Astrocyte (in vitro differentiated cells and primary cell): ENCODE data around the gene BTBD18. TPM values are rescaled to one million over a fixed set of nuclear protein-coding genes. Genes with fewer than 3 reads are reported as not detected.

Source experiments
- DNase-seq: peaks from one replicate; pipeline ENCODE4 v3.0.0-alpha.2; 2010; ENCODE audit warnings: low read depth
- FAIRE-seq: peaks from 2 replicates; lab custom pipeline; 2011; peaks lifted over from hg19 to GRCh38; lab: Jason Lieb, UNC
- H2AFZ ChIP-seq: 2 replicates; pipeline ENCODE4 v1.6.0; 2012; ENCODE audit warnings: low read depth, low read length, inconsistent platforms
- H3K27ac ChIP-seq: 2 replicates; pipeline ENCODE4 v1.5.1; 2011; ENCODE audit warnings: low read depth, low read length, inconsistent platforms
- H3K27me3 ChIP-seq: 2 replicates; pipeline ENCODE4 v1.6.0; 2011; ENCODE audit warnings: low read length, inconsistent platforms; ENCODE audit not compliant: insufficient read depth
- H3K36me3 ChIP-seq: 2 replicates; pipeline ENCODE4 v1.5.1; 2011; ENCODE audit warnings: low read length, inconsistent platforms; ENCODE audit not compliant: insufficient read depth
- H3K4me1 ChIP-seq: 2 replicates; pipeline ENCODE4 v1.5.1; 2011; ENCODE audit warnings: low read length, inconsistent platforms; ENCODE audit not compliant: insufficient read depth
- H3K4me2 ChIP-seq: 2 replicates; pipeline ENCODE4 v1.6.0; 2012; ENCODE audit warnings: low read length, inconsistent platforms
- H3K4me3 ChIP-seq: 2 replicates; pipeline ENCODE4 v1.5.1; 2011; ENCODE audit warnings: low read depth, mild to moderate bottlenecking, low read length, inconsistent platforms; ENCODE audit not compliant: insufficient read depth
- H3K79me2 ChIP-seq: 2 replicates; pipeline ENCODE4 v1.6.0; 2012; ENCODE audit warnings: mild to moderate bottlenecking, low read length, inconsistent platforms; ENCODE audit not compliant: insufficient read depth
- H3K9ac ChIP-seq: 2 replicates; pipeline ENCODE4 v1.6.0; 2012; ENCODE audit warnings: mild to moderate bottlenecking, low read length, inconsistent platforms
- H3K9me3 ChIP-seq: 2 replicates; pipeline ENCODE4 v1.5.1; 2012; ENCODE audit warnings: low read depth, mild to moderate bottlenecking, low read length, inconsistent platforms; ENCODE audit not compliant: insufficient read depth
- H4K20me1 ChIP-seq: 2 replicates; pipeline ENCODE4 v1.6.0; 2012; ENCODE audit warnings: low read length, inconsistent platforms; ENCODE audit not compliant: insufficient read depth
- H3K27ac Mint-ChIP-seq: one replicate; pipeline ENCODE4 v1.8.0; 2021; ENCODE audit warnings: mild to moderate bottlenecking, mixed read lengths; ENCODE audit not compliant: unreplicated experiment
- H3K27me3 Mint-ChIP-seq: one replicate; pipeline ENCODE4 v1.8.0; 2021; ENCODE audit warnings: low read depth, mixed read lengths; ENCODE audit not compliant: unreplicated experiment
- H3K36me3 Mint-ChIP-seq: one replicate; pipeline ENCODE4 v1.8.0; 2021; ENCODE audit warnings: low read depth, mixed read lengths; ENCODE audit not compliant: unreplicated experiment
- H3K4me1 Mint-ChIP-seq: one replicate; pipeline ENCODE4 v1.8.0; 2021; ENCODE audit warnings: low read depth, mixed read lengths; ENCODE audit not compliant: unreplicated experiment
- H3K4me3 Mint-ChIP-seq: one replicate; pipeline ENCODE4 v1.8.0; 2021; ENCODE audit warnings: mild to moderate bottlenecking, moderate library complexity, mixed read lengths; ENCODE audit not compliant: unreplicated experiment
- H3K9me3 Mint-ChIP-seq: one replicate; pipeline ENCODE4 v1.8.0; 2021; ENCODE audit warnings: mild to moderate bottlenecking, mixed read lengths; ENCODE audit not compliant: unreplicated experiment
- CTCF ChIP-seq: IDR thresholded peaks from 2 replicates; pipeline ENCODE4 v1.5.1; 2011; ENCODE audit warnings: low read depth, mild to moderate bottlenecking, inconsistent platforms, low read length, moderate library complexity; ENCODE audit not compliant: insufficient read depth
- EZH2 ChIP-seq: IDR thresholded peaks from 2 replicates; pipeline ENCODE4 v1.6.1; 2012; ENCODE audit warnings: mild to moderate bottlenecking, low read length, inconsistent platforms; ENCODE audit not compliant: insufficient read depth
- total RNA-seq: library from RNA; stranded (reverse); gene quantifications from 2 replicates; pipeline ENCODE4 v1.2.1, GENCODE V29; 2021

The BTBD18 gene
- total RNA-seq, 1 donor from 2014 or later = not detected

GRCh38 chr11:57704932-57705331 lies 46.7 kb downstream of the BTBD18 start:
- H3K4me1 Mint-ChIP-seq = peaks cover 3% of the 10 kb centered on the region
- no peaks in the 10 kb centered on the region for H3K27me3 Mint-ChIP-seq
- H3K27me3 ChIP-seq = no peaks in the 10 kb centered on the region
- H3K4me3 ChIP-seq = no peak overlapping the region
- no peak for TF ChIP-seq EZH2
- no peak for TF ChIP-seq CTCF
- no peak overlapping the region for H2AFZ ChIP-seq
- H3K79me2 ChIP-seq = peaks cover 28% of the 10 kb centered on the region
- H3K27ac Mint-ChIP-seq = no peak overlapping the region
- H3K36me3 Mint-ChIP-seq = peaks cover 12% of the 10 kb centered on the region
- FAIRE-seq (no peak), DNase-seq (no peak)
- peaks cover 20% of the 10 kb centered on the region for H4K20me1 ChIP-seq
- H3K36me3 ChIP-seq = peaks cover 39% of the 10 kb centered on the region
- H3K9me3 Mint-ChIP-seq = no peaks in the 10 kb centered on the region
- H3K27ac ChIP-seq = no peak overlapping the region
- no peak overlapping the region for H3K4me2 ChIP-seq
- no peak overlapping the region for H3K4me3 Mint-ChIP-seq
- H3K9me3 ChIP-seq = no peaks in the 10 kb centered on the region
- H3K4me1 ChIP-seq = no peaks in the 10 kb centered on the region
- no peak overlapping the region for H3K9ac ChIP-seq

GRCh38 chr11:57703341-57703740 lies 48.3 kb downstream of the BTBD18 start:
- peak; percentile 20 for DNase-seq
- Histone ChIP-seq H3K4me1 (no peaks in the 10 kb centered on the region), H3K4me2 (no peak overlapping the region), H4K20me1 (peaks cover 23% of the 10 kb centered on the region), H3K36me3 (peaks cover 55% of the 10 kb centered on the region), H3K27me3 (no peaks in the 10 kb centered on the region), H3K27ac (no peak overlapping the region), H3K9ac (peak overlapping the region; percentile 30), H3K9me3 (no peaks in the 10 kb centered on the region), H3K4me3 (no peak overlapping the region), H2AFZ (no peak overlapping the region), H3K79me2 (peaks cover 19% of the 10 kb centered on the region)
- FAIRE-seq = no peak
- H3K4me3 Mint-ChIP-seq = no peak overlapping the region
- no peaks in the 10 kb centered on the region for H3K27me3 Mint-ChIP-seq
- H3K4me1 Mint-ChIP-seq = peaks cover under 1% of the 10 kb centered on the region
- peaks cover 24% of the 10 kb centered on the region for H3K36me3 Mint-ChIP-seq
- H3K27ac Mint-ChIP-seq = no peak overlapping the region
- TF ChIP-seq CTCF (no peak), EZH2 (no peak)
- H3K9me3 Mint-ChIP-seq = no peaks in the 10 kb centered on the region

GRCh38 chr11:57700425-57700824 lies 51.2 kb downstream of the BTBD18 start:
- H3K79me2 ChIP-seq = no peaks in the 10 kb centered on the region
- no peak overlapping the region for H3K27ac Mint-ChIP-seq
- no peaks in the 10 kb centered on the region for H3K4me1 ChIP-seq
- H3K9me3 Mint-ChIP-seq = no peaks in the 10 kb centered on the region
- H4K20me1 ChIP-seq = peaks cover 23% of the 10 kb centered on the region
- no peak overlapping the region for H3K4me3 Mint-ChIP-seq
- FAIRE-seq = no peak
- no peaks in the 10 kb centered on the region for H3K27me3 Mint-ChIP-seq
- peaks cover 68% of the 10 kb centered on the region for H3K36me3 ChIP-seq
- no peaks in the 10 kb centered on the region for H3K9me3 ChIP-seq
- TF ChIP-seq CTCF (no peak), EZH2 (no peak)
- no peaks in the 10 kb centered on the region for H3K27me3 ChIP-seq
- H2AFZ ChIP-seq = no peak overlapping the region
- H3K4me3 ChIP-seq = no peak overlapping the region
- H3K4me2 ChIP-seq = no peak overlapping the region
- no peak overlapping the region for H3K27ac ChIP-seq
- H3K36me3 Mint-ChIP-seq = peaks cover 30% of the 10 kb centered on the region
- no peak overlapping the region for H3K9ac ChIP-seq
- DNase-seq = no peak
- no peaks in the 10 kb centered on the region for H3K4me1 Mint-ChIP-seq
